HUDEP-2 (cell line): ENCODE data around the gene LRRC7.
"Not testable (repeated sequence)": the region's sequence is repeated elsewhere in the genome, so short reads cannot be mapped to it uniquely, and the experiment has no call there.

ENCODE experiments used
- DNase-seq, 76 experiments: peaks; one replicate each; lab custom pipeline; 2025; ENCODE audit not compliant: unreplicated experiment in 76 of 76; lab: John Stamatoyannopoulos, UW

The LRRC7 gene

DNA sequence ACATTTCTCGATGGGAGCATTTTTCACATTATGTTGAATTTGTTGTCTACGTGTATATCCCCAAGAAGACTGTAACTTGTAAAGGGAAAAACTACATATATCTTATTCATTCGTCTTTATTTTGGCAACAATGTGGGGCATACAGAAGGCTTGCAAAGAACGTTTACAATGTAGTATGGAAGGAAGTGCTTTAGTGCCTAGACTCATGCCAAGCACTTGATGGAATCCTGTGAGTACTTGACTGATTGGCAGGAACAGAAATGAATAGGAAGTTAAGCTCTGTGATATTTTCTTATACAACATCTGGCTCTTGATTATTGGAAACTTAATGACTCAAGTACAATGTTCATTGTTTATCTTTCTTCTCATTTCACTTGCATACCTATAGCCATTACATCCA lies 284.4 kb downstream of the LRRC7 start:
- no peak for DNase-seq

- DNase-seq = no peak
These were observed 285.0 kb downstream of the LRRC7 start for GRCh38 chr1:69852706-69853105.

DNA sequence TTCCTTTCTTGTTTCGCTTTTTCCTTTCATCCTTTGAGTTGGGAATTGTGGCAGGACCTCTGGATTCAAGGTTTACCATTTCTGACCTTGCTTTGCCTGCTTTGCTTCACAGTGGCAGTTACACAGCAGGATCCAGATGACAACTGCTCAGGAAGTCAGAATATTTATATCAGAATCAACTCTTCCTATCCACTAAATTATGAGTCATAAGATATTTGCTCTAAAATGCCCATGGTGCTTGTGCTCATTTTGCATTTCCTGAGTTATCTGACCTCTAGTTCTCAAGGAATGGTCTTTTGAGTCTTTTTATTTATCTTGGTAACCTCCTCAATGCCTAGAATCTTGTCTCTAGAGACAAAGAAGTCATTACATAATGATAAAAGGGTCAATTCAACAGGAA lies 290.8 kb downstream of the LRRC7 start:
- no peak for DNase-seq

DNA sequence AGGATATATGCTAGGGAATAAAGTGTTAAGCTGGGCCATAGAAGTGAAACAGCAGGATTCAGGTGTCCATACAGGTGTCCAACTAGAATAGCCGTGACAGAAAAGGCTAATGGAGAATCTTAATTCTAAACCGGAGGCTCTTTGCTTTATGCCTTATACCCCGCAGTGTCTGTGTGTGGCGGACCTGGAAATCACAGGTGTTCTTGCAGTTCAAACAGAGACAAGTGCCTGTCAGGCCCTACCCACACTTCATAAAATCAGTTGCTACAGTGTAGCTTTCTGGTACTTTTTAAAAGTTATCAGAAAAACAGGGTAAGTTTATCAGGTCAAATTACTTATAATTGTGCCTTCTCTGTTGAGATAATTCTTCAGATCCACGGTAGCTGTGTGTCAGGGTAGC lies 293.9 kb downstream of the LRRC7 start:
- no peak for DNase-seq

DNA sequence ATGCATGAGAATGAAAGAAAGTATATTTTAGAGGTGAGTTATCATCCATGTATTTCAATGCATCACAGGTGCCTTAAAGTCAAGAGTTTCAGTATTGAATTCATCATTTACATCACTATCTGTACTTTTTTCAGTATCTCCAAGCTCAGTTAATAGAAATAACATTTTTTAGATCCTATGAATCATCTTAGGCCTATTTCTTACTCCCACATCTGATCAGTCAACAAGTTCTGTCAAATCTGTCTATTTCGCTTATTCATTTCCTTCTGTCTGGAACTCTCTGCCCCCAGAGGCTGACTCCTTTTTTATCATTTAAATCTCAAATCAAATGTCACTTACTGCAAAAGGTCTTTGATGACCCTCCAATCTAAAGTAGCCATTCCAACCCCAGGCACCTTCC lies 295.2 kb downstream of the LRRC7 start:
- no peak for DNase-seq

DNA sequence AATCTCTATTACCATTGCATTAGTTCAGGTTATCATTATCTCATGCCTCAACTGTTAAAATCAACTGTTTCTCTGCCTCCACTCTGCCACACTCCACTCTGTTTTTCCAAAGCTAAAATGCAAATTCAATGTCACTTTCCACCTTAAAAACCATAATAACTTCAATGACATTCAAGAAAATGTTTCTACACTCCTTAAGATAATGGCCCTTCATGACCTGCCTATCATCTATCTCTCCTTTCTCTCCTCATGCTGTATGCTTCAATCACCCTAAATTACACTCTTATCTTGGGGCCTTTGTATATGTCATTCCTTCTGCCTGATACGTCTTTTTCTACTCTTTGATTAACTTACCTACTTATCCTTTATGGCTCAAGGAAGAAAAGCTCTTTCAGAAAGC lies 296.0 kb downstream of the LRRC7 start:
- DNase-seq = no peak

- no peak for DNase-seq
These were observed 303.7 kb downstream of the LRRC7 start for GRCh38 chr1:69871412-69871811.

DNA sequence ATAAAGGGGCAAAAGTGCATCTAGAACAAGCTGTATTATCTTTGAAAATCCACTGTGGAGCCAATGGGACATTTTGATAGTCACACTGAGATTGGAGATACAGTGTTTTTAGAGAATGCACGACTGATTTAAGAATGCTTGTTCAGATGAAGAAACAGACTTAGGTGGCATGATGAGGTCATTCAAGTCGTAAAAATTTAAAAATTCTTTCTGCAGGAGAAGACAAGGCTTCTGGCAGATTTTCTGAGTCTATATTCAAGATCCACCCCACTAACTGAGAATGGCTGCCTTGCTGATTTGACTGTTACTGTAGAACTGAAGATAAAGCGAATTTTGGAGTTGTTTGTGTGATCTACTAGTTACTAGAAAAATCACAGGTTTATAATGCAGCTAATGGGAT lies 310.6 kb downstream of the LRRC7 start:
- no peak for DNase-seq

DNA sequence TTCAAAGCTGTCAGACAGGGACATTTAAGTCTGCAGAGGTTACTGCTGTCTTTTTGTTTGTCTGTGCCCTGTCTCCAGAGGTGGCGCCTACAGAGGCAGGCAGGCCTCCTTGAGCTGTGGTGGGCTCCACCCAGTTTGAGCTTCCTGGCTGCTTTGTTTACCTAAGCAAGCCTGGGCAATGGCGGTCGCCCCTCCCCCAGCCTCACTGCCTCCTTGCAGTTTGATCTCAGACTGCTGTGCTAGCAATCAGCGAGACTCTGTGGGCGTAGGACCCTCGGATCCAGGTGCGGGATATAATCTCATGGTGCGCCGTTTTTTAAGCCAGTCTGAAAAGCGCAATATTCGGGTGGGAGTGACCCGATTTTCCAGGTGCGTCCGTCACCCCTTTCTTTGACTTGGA lies 320.3 kb downstream of the LRRC7 start:
- DNase-seq = not testable (repeated sequence)

- no peak for DNase-seq
These were observed 320.9 kb downstream of the LRRC7 start for GRCh38 chr1:69888657-69889056.

GRCh38 chr1:69898403-69898947 lies 330.8 kb downstream of the LRRC7 start:
- DNase-seq = no peak

- no peak for DNase-seq
These were observed 343.6 kb downstream of the LRRC7 start for GRCh38 chr1:69911301-69911801.

DNA sequence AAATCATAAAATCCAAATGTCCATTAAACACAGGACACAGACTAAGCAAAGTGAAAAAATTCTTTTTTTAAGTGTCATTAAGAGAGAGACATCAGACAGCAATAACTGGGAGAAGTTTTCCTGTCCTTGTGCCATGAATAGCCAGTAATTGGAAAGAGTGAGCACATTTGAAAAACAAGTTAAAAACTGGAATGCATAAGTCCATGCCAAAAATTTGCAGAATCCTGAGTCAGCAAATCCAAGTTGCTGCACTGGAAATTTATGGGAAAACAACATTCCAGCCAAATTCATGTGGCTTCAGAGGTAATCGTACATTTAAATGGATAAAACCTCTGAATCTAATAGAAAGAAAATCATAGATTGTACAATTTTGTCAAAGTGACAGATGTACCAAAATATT lies 346.3 kb downstream of the LRRC7 start:
- no peak for DNase-seq

GRCh38 chr1:69914976-69915765 lies 347.4 kb downstream of the LRRC7 start:
- no peak for DNase-seq

- no peak for DNase-seq
These were observed 351.6 kb downstream of the LRRC7 start for GRCh38 chr1:69919129-69919921.

- DNase-seq = no peak
These were observed 352.2 kb downstream of the LRRC7 start for GRCh38 chr1:69919922-69920273.

DNA sequence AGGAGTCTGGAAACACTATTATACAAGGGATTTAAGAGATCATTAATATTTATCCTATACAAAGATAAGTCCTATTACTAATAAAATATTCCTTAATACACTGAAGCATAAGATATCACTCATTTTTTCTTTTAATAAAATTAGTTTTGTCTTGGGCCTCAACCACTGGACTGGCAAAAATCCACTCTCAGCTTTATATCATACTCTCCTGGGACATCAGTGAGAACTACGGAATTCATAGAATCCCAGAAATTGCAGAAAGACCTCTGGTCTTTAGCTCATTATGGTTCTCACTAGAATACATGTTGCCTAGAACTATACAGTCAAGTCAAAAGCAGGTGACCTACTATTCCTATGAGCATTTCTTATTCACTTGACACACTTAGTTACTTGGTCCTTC lies 352.7 kb downstream of the LRRC7 start:
- no peak for DNase-seq

DNA sequence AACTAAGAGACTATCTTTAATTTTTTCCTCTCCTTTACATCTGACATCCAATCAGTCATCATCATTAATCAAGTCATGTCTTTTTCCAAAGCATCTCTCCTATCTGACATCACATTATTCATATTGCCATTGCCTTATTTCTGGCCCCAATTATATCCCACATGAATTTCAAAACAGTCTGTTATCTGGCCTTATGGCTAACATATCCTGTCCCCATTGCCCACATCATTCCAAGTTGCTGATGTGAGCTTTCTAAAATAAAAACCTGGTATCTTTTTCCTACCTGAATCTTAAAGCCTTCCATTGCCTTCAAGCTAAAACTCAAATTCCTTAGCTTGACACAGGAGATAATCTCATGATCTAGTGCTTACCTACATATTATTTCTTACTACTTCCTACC lies 353.8 kb downstream of the LRRC7 start:
- DNase-seq = no peak

- not testable (repeated sequence) for DNase-seq
These were observed 360.5 kb downstream of the LRRC7 start for GRCh38 chr1:69928234-69928633.

- DNase-seq = no peak
These were observed 361.8 kb downstream of the LRRC7 start for GRCh38 chr1:69929308-69930057.

GRCh38 chr1:69930396-69930795 lies 362.7 kb downstream of the LRRC7 start:
- no peak for DNase-seq
